Measurements from ENCODE around the gene SF3B3.
A peak's percentile ranks its signal among the peaks of the same experiment; 100 is the strongest.

Gene SF3B3

DNA sequence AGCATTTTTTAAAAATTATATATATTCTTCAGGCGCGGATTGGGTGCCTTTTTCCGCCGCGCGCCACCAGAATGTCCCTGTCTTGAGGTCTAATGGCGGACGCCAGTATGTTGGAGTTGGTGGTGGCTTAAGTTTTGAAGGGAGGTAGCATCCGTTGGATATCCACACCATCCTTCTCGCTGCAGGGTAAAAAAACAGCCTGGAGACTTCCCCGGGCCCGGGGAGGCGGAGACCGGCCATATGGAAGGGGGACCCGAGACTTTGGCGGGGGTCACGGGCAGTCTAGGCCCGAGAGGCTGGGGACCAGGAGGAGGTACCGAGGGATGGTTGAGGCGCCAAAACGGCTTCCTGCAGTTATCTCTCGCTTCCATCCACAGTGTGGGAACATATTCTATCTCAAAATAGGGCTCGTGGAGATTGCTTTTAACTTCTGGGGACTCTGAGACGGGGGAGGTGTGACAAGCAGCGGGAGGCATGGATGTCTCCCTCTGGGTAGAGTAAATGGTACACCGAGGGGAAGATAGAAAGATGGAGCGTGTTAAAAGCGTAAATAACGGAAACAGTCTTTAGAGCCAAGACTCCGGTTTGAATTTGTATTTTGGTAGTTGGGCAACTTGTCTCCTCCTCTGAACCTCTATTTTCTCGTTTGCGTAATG is at the start of gene SF3B3:
Gene SF3B3, plus strand, starts transcription at position 74 of the 656 bp plus-strand sequence. CDS start 2,841 bp downstream, outside the sequence.
- peak within 1 kb of the TSS; percentile 71 for H3K4me3 ChIP-seq (ENCODE audit: low read depth, low read length)
- TF ChIP-seq, protein P1, sequence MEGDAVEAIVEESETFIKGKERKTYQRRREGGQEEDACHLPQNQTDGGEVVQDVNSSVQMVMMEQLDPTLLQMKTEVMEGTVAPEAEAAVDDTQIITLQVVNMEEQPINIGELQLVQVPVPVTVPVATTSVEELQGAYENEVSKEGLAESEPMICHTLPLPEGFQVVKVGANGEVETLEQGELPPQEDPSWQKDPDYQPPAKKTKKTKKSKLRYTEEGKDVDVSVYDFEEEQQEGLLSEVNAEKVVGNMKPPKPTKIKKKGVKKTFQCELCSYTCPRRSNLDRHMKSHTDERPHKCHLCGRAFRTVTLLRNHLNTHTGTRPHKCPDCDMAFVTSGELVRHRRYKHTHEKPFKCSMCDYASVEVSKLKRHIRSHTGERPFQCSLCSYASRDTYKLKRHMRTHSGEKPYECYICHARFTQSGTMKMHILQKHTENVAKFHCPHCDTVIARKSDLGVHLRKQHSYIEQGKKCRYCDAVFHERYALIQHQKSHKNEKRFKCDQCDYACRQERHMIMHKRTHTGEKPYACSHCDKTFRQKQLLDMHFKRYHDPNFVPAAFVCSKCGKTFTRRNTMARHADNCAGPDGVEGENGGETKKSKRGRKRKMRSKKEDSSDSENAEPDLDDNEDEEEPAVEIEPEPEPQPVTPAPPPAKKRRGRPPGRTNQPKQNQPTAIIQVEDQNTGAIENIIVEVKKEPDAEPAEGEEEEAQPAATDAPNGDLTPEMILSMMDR (IDR thresholded peaks at IDR 0.05; ENCODE audit: borderline replicate concordance, insufficient read depth, low read depth, low read length): no peak

DNA sequence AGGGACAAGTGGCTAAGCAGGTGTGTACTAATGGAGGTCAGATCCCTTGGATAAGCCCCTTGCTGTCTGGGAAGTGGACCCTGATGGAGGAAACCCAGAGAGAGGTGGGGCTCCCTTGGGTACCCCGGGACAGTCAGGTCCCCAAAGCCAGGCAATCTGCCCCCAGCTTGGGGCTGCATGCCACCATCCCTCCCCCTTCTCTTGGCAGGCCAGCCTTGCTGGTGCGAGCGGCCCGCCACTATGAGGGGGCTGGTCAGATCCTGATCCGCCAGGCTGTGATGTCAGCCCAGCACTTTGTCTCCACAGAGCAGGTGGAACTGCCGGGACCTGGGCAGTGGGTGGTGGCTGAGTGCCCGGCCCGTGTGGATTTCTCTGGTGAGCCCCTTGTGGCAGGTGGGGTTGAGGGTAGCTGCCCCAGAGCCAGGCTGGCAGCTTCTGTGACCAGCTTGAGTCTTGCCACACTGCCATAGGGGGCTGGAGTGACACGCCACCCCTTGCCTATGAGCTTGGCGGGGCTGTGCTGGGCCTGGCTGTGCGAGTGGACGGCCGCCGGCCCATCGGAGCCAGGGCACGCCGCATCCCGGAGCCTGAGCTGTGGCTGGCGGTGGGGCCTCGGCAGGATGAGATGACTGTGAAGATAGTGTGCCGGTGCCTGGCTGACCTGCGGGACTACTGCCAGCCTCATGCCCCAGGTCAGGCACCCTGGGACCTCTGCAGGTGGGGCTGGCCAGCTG is 49.1 kb upstream of the SF3B3 start:
- H3K4me3 ChIP-seq (ENCODE audit: low read depth, low read length): no peak overlapping the region
- TF ChIP-seq, protein P1 (IDR thresholded peaks at IDR 0.05; ENCODE audit: borderline replicate concordance, insufficient read depth, low read depth, low read length): no peak

DNA sequence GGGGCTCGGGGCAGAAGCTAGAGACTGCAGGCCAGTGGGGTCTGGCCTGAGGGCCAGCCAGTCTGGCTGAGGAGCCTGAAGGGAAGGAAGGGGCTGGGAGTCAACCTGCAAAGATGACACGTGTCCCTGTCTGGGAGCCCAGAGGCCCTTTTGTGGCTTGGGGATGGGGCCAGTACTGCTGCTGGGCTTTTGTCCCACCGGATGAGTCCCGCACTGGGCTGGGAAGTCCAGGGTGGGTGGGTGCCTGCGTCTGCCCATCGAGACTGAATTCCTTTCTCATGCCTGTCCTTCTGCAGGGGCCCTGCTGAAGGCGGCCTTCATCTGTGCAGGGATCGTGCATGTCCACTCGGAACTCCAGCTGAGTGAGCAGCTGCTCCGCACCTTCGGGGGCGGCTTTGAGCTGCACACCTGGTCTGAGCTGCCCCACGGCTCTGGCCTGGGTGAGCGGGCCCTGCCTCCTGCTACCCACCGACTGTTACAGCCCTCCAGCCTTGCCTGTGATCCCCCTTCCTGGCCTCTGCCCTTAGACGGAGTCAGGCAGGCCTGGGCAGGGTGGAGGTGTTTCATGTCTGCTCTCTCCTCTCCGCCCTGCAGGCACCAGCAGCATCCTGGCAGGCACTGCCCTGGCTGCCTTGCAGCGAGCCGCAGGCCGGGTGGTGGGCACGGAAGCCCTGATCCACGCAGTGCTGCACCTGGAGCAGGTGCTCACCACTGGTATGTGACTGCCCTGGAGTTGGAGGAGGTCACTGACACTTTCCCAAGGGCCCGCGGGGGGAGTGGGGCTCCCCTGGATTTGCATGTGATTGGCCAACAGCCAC is 48.4 kb upstream of the SF3B3 start:
- H3K4me3 ChIP-seq (ENCODE audit: low read depth, low read length): no peak overlapping the region
- TF ChIP-seq, protein P1 (IDR thresholded peaks at IDR 0.05; ENCODE audit: borderline replicate concordance, insufficient read depth, low read depth, low read length): no peak

DNA sequence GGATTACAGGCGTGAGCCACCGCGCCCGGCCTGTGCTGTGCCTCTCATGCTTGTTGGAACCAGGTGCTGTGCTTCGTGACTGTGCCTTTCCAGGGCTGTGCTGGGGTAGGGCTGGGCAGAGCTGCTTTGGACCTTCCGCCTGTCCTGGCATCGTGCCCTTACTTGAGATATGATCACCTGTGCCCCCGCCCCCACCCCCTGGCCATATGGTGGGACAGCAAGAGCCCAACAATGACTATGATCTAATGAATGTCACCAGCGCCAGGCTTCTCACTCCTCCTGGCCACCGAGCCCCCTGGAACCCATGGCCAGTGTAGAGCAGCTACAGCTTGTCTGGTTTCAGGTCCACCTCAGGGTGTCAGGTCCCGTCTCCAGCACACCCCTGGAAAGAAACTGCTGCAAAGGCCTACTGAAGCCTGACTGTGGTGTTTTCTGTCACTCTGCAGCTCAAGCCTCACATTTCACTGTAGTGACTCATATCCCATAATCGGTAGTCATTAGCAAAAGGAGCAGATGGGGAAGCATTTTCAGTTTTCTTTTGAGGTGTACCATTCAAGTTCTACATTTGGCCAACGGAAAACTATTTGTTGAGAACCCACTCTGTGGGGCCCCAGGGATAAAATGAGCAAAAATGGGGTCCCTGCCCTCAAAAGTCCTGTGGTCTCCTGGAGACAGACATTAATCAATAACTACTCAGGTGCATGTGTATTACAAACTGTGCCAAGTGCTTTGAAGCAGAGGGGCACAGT is 47.2 kb upstream of the SF3B3 start:
- TF ChIP-seq, protein P1 (IDR thresholded peaks at IDR 0.05; ENCODE audit: borderline replicate concordance, insufficient read depth, low read depth, low read length): no peak
- H3K4me3 ChIP-seq (ENCODE audit: low read depth, low read length): no peak overlapping the region

DNA sequence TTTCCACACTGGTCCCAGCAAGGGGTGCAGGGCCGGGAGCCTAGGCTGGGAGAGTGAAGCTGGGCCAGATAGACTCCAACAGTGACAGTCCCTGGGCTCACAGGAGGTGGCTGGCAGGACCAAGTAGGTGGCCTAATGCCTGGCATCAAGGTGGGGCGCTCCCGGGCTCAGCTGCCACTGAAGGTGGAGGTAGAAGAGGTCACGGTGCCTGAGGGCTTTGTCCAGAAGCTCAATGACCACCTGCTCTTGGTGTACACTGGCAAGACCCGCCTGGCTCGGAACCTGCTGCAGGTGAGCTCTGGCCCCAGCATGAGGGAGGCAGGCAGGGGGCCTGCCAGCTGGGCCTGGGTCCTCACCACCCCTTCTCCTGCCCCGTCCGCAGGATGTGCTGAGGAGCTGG is 45.4 kb upstream of the SF3B3 start:
- no peak overlapping the region for H3K4me3 ChIP-seq (ENCODE audit: low read depth, low read length)
- TF ChIP-seq, protein P1 (IDR thresholded peaks at IDR 0.05; ENCODE audit: borderline replicate concordance, insufficient read depth, low read depth, low read length): no peak

DNA sequence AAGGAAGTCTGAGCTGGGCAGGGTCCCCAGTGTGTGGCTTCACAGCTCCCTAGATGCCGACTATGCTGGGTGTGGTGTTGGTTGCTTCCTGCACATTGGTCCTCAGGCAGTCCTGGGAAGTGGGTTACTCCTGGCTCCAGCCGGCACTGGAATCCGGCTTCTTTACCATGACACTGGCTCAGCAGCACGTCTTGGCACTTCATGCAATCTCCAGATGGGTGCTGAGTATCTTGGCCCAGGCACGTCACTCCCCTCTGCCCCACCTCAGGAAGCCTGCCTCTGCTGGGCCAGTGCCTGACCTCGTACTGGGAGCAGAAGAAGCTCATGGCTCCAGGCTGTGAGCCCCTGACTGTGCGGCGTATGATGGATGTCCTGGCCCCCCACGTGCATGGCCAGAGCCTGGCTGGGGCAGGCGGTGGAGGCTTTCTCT is 44.7 kb upstream of the SF3B3 start:
- H3K4me3 ChIP-seq (ENCODE audit: low read depth, low read length): no peak overlapping the region
- TF ChIP-seq, protein P1 (IDR thresholded peaks at IDR 0.05; ENCODE audit: borderline replicate concordance, insufficient read depth, low read depth, low read length): no peak

Measured in GM12875 (cell line).